HG02852 (cell line): ENCODE results near the gene PMS1.
"Not testable (repeated sequence)": the region's sequence is repeated elsewhere in the genome, so short reads cannot be mapped to it uniquely, and the experiment has no call there.

Experiments
- ATAC-seq: cut with Tn5 transposase; IDR thresholded peaks from one replicate; pipeline ENCODE4 v1.9.1; 2021; ENCODE audit warnings: mild to moderate bottlenecking, moderate library complexity; ENCODE audit not compliant: unreplicated experiment

Gene PMS1

DNA sequence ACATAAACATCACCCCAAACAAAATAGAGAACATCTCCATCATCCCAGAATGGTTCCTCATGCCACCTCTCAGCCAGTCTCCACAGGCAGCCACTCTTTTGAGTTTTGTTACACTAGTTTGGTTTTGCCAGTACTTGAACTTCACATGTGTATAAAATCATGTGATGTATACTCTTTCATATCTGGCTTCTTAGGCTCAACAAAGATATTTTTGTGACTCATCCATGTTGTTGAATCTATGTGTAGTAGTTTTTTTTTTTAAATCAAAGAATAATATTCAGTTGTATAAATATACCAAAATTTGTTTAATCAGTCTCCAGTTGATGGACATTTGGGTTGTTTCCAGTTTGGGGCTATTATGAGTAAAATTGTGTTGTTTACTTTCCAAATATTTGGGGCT lies 75.9 kb downstream of the PMS1 start:
- no peak for ATAC-seq

DNA sequence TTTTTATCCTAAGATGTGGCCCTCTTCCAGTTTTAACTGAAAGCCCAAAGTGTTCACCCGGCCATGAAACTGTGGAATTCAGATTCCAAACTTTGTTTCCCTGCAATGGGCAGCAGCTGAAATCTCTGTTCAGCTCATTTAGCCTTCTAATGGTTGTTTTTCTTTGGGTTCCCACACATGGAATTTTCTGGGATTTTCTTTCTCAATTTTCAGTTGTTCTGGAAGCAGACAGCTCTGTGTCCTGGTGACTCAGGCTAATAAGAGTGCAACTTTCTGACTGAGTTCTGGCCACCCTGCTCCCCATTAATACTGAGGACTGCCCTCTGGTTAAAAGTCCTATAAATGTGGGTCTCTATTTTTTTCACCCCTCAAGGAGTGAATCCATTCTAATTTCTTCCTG lies 78.5 kb downstream of the PMS1 start:
- no peak for ATAC-seq

- no peak for ATAC-seq
Measured at GRCh38 chr2:189865826-189866225, 81.6 kb downstream of the PMS1 start.

GRCh38 chr2:189866296-189866695 lies 82.0 kb downstream of the PMS1 start:
- no peak for ATAC-seq

GRCh38 chr2:189868896-189869295 lies 84.6 kb downstream of the PMS1 start:
- no peak for ATAC-seq

DNA sequence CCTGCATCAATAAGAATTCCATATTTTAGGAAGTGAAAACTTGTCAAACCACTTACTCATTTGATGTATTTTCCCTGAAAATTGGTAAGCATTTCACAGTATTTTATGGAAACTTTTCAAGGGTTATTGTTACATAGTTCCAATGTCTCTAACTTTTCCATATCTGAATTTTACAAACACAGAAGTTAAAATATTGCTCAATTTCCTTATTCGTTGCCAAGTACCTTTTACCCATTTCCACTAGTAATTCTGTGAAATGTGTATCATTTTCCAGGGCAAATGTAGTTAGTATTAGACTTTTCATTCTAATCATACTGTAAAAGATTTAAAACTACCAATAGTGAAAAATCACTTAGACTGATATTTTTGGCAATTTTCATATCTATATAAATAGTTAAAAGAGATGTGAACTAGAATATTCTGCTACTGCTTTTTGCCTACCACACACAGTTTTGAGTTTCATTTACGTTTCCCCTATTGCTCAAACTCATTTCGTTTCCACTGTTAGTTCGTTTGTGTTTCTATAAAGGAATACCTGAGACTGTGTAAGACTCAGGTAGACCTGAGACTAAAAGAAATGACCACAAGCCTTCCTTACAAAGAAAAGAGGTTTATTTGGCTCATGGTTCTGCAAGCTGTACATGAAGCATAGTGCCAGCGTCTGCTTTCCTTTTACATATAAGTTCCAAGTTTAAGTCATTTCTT lies 86.3 kb downstream of the PMS1 start:
- no peak for ATAC-seq

- ATAC-seq: no peak
Measured at GRCh38 chr2:189873696-189874095, 89.4 kb downstream of the PMS1 start.

DNA sequence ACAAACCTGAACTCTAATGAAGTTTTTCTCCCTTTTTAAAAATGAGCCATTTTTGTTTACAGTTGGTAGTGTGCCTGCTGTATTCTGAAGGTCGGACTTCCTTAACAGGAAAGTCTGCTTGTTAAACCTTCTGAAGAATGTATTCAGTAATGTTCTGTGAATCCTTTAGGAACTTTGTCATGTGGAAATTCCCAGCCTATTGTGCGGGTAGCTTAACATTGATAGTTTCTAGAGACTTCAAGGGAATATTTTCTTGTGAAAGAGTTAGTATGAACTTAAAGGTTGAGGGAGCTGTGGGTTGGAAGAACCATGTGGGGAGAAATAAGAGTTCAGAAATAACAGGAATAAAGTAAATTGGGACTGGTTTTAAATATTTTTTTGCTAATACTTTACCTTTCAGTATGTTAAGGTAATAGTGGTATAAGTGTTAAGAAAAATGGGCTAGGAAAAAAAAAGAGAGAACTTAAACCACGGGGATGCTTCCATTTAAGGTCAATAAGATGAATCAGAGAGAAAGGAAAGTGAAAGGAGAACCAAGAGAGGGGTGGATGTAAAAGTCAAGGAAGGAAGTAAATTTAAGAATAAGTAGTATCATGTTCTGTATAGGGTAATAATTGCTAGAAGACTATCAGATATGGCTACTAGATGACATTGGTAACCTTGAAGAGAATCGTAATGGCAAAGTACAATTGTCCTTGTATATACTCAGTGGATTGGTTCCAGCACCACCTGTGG lies 90.5 kb downstream of the PMS1 start:
- ATAC-seq: no peak

- ATAC-seq: no peak
Measured at GRCh38 chr2:189876271-189876670, 92.0 kb downstream of the PMS1 start.

GRCh38 chr2:189879716-189880081 lies 95.4 kb downstream of the PMS1 start:
- no peak for ATAC-seq

- ATAC-seq: no peak
Measured at GRCh38 chr2:189880429-189880828, 96.2 kb downstream of the PMS1 start.

DNA sequence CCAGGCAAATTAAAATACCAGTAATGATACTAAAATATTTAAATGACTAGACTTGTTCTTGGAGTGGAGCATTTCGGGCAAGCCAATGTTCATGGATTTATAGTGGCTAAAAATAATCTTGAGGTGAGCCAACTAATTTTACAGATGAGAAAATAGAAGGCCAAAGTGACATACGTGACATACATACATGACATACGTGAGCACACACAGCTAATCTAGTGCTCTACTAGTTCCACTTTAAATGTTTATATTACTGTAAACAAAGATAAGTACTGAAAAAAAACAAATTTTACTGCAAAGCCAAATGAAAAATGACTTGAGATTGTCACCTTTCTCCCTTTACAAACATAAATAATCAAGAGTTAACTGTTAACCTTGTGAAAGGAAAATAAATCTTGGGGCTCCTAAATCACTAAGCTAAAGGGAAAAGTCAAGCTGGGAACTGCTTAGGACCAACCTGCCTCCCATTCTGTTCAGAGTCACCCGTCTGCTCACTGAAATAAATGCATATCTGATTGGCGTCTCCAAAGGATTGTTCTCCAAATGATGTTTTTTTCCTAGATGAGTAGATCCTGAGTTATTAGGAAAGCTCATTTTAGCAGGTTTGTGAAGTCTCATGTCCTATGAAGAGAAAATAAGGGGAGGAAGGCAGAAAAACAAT lies 96.7 kb downstream of the PMS1 start:
- no peak for ATAC-seq

GRCh38 chr2:189885368-189885767 lies 101.1 kb downstream of the PMS1 start:
- ATAC-seq: no peak

DNA sequence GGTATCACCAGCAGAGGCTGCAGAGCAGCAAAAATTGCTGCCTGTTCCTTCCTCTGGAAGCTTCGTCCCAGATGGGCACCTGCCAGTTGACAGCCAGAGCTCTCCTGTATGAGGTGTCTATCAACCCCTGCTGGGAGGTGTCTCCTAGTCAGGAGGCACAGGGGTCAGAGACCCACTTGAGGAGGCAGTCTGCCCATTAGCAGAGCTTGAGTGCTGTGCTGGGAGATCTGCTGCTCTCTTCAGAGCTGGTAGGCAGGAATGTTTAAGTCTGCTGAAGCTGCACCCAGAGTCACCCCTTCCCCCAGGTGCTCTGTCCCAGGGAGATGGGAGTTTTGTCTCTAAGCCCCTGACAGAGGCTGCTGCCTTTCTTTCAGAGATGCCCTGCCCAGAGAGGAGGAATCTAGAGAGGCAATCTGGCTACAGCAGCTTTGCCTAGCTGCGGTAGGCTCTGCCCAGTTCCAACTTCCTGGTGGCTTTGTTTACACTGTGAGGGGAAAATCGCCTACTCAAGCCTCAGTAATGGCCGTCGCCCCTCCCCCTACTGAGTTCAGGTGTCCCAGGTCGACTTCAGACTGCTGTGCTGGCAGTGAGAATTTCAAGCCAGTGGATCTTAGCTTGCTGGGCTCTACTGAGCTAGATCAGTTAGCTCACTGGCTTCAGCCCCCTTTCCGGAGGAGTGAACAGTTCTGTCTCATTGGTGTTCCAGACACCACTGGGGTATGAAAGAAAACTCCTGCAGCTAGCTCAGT lies 108.5 kb downstream of the PMS1 start:
- not testable (repeated sequence) for ATAC-seq

DNA sequence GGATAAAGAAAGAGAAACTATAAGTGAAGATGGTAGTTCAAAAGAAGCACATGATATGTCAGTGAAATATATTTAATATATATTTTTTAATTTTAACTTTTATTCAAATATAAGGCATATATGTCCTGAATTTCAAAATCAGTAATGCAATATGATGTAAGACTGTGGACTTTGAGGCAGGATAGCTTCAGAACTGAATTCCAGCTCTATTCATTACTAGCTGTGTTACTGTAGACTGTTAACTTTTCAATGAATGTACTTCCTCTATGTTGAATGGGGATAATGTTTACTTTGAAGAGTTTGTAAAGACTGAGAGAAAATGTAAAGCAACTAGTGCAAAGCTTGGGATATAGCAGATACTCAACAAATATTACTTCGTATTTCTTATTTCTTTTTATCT lies 112.6 kb downstream of the PMS1 start:
- no peak for ATAC-seq

DNA sequence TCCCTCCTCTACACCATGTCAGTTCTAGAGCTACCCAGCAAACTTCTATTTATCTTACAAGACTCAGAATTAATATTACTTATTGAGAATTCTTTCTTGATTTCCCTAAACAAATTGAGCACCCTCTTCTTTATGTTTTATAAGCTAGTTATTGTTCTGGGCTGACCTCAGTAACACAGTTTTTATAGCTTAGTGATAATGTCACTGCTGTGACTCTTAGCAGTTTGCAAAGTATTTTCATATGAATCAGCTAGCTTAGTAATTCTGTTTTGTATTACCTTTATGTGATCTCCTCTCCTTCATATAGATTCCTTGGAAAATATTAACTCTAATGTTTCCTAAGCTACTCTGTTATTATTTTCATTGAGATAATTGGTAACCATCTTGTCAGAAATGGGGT lies 114.9 kb downstream of the PMS1 start:
- no peak for ATAC-seq

GRCh38 chr2:189900726-189901125 lies 116.5 kb downstream of the PMS1 start:
- no peak for ATAC-seq

- no peak for ATAC-seq
Measured at GRCh38 chr2:189901664-189902063, 117.4 kb downstream of the PMS1 start.

GRCh38 chr2:189913821-189914220 lies 129.6 kb downstream of the PMS1 start:
- ATAC-seq: no peak

DNA sequence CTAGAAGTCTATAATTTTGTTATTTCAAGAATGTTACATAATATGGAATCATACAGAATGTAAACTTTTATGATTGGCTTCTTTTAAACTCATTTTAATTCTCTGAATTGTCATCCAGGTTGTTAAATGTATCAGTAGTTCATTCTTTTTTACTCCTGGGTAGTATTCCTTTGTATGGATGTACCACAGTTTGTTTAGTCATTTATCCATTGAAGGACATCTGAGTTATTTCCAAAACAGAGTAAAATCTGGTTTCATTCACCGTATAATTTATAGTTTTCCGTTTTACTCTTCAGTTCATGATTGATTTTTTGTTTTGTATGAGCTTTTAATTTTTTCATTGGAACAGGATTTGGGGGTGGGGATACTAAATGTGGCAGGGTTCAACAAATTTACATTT lies 132.4 kb downstream of the PMS1 start:
- no peak for ATAC-seq
